Testis (tissue), 3 donors: Measurements from ENCODE around the gene SIPA1. TPM values are rescaled to one million over a fixed set of nuclear protein-coding genes. Genes with fewer than 3 reads are reported as not detected.

Experiments used
- DNase-seq: peaks from one replicate; pipeline ENCODE4 v3.0.0-alpha.2; 2019
- H3K27ac ChIP-seq, 2 donors: fragments of 200-600 bp; sonication (generic); one replicate each; pipeline ENCODE4 v1.5.1; 2019
- H3K27me3 ChIP-seq: fragments of 200-600 bp; sonication (generic); one replicate; pipeline ENCODE4 v1.5.1; 2019
- H3K36me3 ChIP-seq: fragments of 200-600 bp; sonication (generic); one replicate; pipeline ENCODE4 v1.5.1; 2017; ENCODE audit warnings: low read depth; ENCODE audit errors: missing control alignments
- H3K4me1 ChIP-seq: fragments of 200-600 bp; sonication (generic); one replicate; pipeline ENCODE4 v1.5.1; 2019
- H3K4me3 ChIP-seq, 2 donors: fragments of 200-600 bp; sonication (generic); one replicate each; pipeline ENCODE4 v1.5.1; 2017 to 2019
- H3K9me3 ChIP-seq: fragments of 200-600 bp; sonication (generic); one replicate; pipeline ENCODE4 v1.5.1; 2017
- CTCF ChIP-seq, 3 experiments: fragments of 450-650 bp in 2 of 3; fragments of 200-600 bp in 1 of 3; sonication (generic) in 1 of 3; IDR thresholded peaks; one replicate each; pipeline ENCODE4 v1.5.1; 2016 to 2019; ENCODE audit warnings: antibody characterized with exemption in 3 of 3, mild to moderate bottlenecking in 2 of 3, moderate library complexity in 1 of 3
- POLR2A ChIP-seq: fragments of 450-650 bp; IDR thresholded peaks from one replicate; pipeline ENCODE4 v1.6.1; 2017; ENCODE audit warnings: antibody characterized with exemption, mild to moderate bottlenecking, moderate library complexity
- WGBS, 2 donors: methylation state at CpG; one replicate each; pipeline ENCODE4 v1.1.5; 2018; 5-methylcytosine and 5-hydroxymethylcytosine counted together
- intact Hi-C: fragments of 100-400 bp; cut with DNase I; formaldehyde crosslinking; loops from one replicate; pipeline ENCODE4 v1.15.1; 2023; ENCODE audit warnings: low total_unique reads
- polyA plus RNA-seq: library from polyadenylated mRNA; stranded (reverse); fragments of 350-450 nt; fragmentation: Illumina TruSeq; extraction: RNeasy Lipid Tissue Mini Kit (QIAGEN cat#74804); gene quantifications from one replicate; pipeline ENCODE4 v1.2.3, GENCODE V29; 2014; ENCODE audit warnings: low read depth, low replicate concordance; ENCODE audit not compliant: insufficient read depth
- total RNA-seq, 2 donors: library from RNA; depleted of rRNA; stranded (reverse); fragments of >200 nt; gene quantifications; one replicate each; pipeline ENCODE4 v1.2.3, GENCODE V29; 2016

SIPA1 gene
- total and polyA plus RNA-seq, 3 donors from 2014 or later, result 15.2 to 29.0 (median 23.5) TPM

- no peak for DNase-seq
- intact Hi-C loops, result no loop called here
Observed at GRCh38 chr11:65609229-65609628, 28.7 kb upstream of the SIPA1 start.

GRCh38 chr11:65609665-65610064, 28.2 kb upstream of the SIPA1 start:
- H3K4me3 ChIP-seq, result no peak overlapping the region
- peaks cover 52% of the 10 kb centered on the region for H3K4me1 ChIP-seq
- intact Hi-C loops, result no loop called here

More at GRCh38 chr11:65609229-65609628, 28.7 kb upstream of the SIPA1 start:
- Histone ChIP-seq H3K9me3 (no peaks in the 10 kb centered on the region), H3K36me3 (no peaks in the 10 kb centered on the region), H3K27me3 (no peaks in the 10 kb centered on the region), H3K27ac (no peak overlapping the region), H3K4me1 (peaks cover 52% of the 10 kb centered on the region), H3K4me3 (no peak overlapping the region)
- no peak for TF ChIP-seq CTCF (IDR thresholded peaks at IDR 0.05)
- TF ChIP-seq POLR2A, result no peak
- 45 to 57% methylated on average over 3 of the region's 3 CpGs for WGBS, 2 donors

GRCh38 chr11:65610404-65610803, 27.5 kb upstream of the SIPA1 start:
- no peak for DNase-seq
- WGBS, 2 donors, result 42 to 67% methylated on average over 6 of the region's 6 CpGs
- H3K9me3 ChIP-seq, result no peaks in the 10 kb centered on the region
- H3K27me3 ChIP-seq, result no peaks in the 10 kb centered on the region
- no peaks in the 10 kb centered on the region for H3K36me3 ChIP-seq
- H3K27ac ChIP-seq, result peak overlapping the region in 1 of 2 donors; percentile 22
- peaks cover 52% of the 10 kb centered on the region for H3K4me1 ChIP-seq
- no peak overlapping the region for H3K4me3 ChIP-seq
- TF ChIP-seq POLR2A, result no peak
- no peak for TF ChIP-seq CTCF (IDR thresholded peaks at IDR 0.05)
- intact Hi-C loops, result no loop called here

More at GRCh38 chr11:65609665-65610064, 28.2 kb upstream of the SIPA1 start:
- H3K27ac ChIP-seq, result no peak overlapping the region
- 53 to 73% methylated on average over 4 to 5 of the region's 5 CpGs for WGBS, 2 donors
- no peaks in the 10 kb centered on the region for H3K36me3 ChIP-seq
- H3K27me3 ChIP-seq, result no peaks in the 10 kb centered on the region
- TF ChIP-seq POLR2A (no peak), CTCF (IDR thresholded peaks at IDR 0.05) (no peak)
- DNase-seq, result no peak
- no peaks in the 10 kb centered on the region for H3K9me3 ChIP-seq

GRCh38 chr11:65611028-65611757, 26.7 kb upstream of the SIPA1 start:
- WGBS, 2 donors, result 33 to 48% methylated on average over 10 of the region's 10 CpGs
- H3K9me3 ChIP-seq, result no peaks in the 10 kb centered on the region
- intact Hi-C loops, result no loop called here
- no peaks in the 10 kb centered on the region for H3K27me3 ChIP-seq
- H3K27ac ChIP-seq, result peak overlapping the region; percentile 39 to 50
- no peak for DNase-seq
- TF ChIP-seq POLR2A, result no peak
- TF ChIP-seq CTCF (IDR thresholded peaks at IDR 0.05), result no peak
- no peaks in the 10 kb centered on the region for H3K36me3 ChIP-seq
- H3K4me3 ChIP-seq, result no peak overlapping the region
- H3K4me1 ChIP-seq, result peaks cover 53% of the 10 kb centered on the region
